Fibroblast of peridontal ligament (primary cell): Measurements from ENCODE around the gene LRRC4B.
"Not testable (repeated sequence)": the region's sequence is repeated elsewhere in the genome, so short reads cannot be mapped to it uniquely, and the experiment has no call there.

ENCODE experiments used
- DNase-seq: peaks from one replicate; pipeline ENCODE4 v3.0.0-alpha.2; 2010; ENCODE audit errors: extremely low read depth

LRRC4B gene

DNA sequence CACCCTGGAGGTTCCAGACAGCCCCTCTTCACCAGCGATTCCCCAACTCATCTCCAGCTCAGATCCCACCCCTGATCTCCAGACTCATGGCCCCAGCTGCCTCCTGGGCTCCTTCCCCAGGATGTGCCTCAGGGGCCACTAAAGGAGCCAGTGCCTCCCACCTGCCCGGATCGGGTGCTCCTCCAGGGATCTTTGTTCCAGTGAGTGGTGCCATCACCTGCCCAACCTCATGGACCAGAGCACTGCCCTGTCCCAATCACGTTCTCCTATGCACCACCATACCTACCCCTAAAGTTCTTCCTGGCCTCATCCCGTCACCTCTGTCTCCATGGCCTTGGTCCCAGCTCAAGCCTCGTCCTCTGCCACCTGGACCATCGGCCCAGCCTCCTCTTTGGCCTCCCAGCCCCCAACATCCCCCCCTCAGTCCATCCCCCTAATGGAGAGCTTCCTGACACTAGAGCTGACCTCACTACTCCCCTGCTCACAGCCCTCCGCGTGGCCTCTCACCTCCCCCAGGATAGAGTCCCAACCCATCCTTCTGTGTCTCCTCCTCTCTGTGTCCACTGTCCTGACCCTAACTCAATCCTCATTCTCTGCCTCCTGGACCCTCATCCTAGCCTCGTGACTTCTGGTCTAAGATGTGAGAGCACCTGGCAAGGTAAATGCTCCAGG, 82.8 kb downstream of the LRRC4B start:
- DNase-seq: no peak

DNA sequence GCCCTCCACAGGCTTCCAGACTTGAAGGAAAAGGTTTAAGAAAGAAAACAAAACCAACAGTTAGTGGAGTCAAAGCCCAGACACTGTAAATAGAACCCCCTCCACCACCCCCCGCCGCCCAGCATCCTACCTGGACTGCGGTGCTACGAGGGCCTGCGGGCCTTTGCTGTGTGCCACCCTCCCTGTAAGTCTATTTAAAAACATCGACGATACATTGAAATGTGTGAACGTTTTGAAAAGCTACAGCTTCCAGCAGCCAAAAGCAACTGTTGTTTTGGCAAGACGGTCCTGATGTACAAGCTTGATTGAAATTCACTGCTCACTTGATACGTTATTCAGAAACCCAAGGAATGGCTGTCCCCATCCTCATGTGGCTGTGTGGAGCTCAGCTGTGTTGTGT, 85.3 kb downstream of the LRRC4B start:
- DNase-seq: no peak

DNA sequence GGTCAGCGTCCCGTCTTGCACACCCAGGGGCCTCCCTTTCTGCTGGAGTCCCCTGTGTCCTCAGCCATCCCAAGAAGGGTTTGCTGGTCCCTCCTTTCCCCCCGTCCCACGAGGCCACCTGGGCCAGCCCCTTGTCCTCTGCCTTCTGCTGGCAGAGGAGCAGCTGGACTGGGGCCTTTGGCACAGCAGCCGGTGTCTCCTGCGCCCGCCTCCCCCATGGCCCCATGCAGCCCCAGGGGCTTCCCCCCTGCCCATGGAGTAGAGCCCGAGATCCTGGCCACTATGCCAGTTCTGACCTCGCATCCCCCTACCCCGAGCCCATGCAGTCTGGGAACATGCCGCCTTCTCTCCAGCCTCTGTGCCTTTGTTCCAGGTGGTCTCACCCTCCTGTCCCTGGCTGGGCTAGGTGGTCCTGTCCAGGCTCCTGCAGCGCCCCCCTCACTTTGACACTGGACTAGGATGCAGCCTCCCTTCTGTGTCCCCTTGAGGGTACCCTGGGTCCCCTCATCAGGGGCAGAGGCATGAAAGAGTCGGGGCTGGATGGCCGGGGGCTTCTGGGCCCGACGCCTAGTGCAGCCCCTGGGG, 85.9 kb downstream of the LRRC4B start:
- no peak for DNase-seq

DNA sequence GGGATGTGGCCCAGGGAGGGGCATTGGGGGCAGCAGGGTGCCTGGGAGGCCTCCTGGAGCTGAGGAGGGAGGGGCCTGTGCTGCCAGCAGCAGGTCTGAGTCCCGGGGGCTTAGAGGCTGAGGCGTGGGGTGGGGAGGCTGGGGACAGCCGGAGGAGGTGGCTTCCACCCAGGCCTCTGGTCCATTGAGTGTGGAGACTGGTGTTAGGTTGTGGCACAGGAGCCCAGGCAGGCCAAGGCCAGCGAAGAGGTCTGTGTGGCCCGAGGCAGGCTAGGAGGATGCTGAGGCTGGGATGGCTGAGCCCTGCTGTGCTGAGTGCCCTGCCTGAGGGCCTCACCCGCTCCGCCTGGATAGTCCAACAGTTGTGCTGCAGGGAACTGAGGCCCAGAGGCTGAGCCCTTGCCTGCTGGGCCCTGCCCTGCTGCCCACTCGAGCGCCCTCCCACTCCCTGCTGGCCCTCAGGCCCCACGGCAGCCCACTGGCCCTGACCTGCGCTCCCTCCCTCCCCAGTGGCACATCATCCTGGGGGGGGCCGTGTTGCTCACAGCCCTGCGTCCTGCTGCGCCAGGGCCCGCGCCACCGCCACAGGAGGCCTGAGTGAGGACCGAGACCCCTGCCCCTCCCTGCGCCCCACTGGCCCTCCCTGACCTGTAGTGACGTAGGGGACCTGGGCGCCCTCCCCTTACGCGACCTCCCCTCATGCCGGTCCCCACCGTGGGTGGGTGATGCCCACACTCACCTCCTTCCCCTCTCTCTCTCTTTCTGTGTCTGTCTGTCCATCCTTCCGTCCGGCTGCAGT, 86.7 kb downstream of the LRRC4B start:
- DNase-seq: no peak

DNA sequence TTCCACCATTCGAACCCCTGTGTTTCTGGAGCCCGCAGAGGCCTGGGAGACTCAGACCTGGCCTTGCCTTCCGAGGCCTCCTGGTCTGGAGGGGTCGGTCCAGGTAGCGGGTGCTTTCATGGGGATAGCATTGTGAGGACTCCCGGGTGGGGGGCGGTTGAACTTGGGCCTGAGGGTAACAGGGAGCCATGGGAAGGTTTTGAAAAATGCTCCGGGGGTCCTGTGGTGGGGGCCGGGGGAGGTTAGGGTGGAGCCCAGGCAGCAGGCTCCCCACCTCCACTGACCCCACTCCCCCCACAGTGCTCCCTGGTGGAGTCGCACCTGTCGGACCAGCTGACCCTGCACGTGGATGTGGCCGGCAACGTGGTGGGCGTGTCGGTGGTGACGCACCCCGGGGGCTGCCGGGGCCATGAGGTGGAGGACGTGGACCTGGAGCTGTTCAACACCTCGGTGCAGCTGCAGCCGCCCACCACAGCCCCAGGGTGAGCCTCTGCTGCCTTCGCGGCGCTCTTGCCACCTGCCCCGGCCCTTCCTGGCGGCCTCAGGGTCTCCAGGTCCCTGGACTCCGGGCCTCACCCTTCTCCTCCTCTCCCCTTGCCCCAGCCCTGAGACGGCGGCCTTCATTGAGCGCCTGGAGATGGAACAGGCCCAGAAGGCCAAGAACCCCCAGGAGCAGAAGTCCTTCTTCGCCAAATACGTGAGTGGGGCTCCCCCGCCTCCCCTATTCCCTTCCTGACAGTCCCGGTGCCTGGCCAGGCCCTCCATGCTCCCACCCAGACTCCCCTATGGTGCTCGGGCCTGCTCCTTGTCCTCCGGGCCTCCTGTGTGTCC, 87.7 kb downstream of the LRRC4B start:
- DNase-seq: no peak

DNA sequence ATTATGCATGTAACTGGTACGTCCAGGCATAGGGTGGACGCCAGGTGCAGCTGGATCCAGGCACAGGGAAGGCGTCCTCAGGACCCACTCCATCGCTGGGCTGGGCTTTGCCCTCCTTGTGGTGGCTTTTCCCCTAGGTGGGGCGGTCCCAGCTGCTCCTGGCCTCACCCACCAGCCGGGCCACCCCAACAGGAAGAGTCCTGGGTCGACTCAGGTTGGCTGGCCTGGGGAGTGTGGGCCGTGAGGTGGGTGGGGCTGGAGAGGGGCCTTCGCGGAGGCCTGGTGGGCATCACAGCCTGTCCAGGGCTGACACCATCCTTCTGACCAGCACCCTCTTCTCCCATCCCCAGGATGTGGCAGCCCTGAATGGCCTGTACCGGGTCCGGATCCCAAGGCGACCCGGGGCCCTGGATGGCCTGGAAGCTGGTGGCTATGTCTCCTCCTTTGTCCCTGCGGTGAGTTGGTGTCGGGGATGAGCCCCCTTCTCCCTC, 88.4 kb downstream of the LRRC4B start:
- no peak for DNase-seq

DNA sequence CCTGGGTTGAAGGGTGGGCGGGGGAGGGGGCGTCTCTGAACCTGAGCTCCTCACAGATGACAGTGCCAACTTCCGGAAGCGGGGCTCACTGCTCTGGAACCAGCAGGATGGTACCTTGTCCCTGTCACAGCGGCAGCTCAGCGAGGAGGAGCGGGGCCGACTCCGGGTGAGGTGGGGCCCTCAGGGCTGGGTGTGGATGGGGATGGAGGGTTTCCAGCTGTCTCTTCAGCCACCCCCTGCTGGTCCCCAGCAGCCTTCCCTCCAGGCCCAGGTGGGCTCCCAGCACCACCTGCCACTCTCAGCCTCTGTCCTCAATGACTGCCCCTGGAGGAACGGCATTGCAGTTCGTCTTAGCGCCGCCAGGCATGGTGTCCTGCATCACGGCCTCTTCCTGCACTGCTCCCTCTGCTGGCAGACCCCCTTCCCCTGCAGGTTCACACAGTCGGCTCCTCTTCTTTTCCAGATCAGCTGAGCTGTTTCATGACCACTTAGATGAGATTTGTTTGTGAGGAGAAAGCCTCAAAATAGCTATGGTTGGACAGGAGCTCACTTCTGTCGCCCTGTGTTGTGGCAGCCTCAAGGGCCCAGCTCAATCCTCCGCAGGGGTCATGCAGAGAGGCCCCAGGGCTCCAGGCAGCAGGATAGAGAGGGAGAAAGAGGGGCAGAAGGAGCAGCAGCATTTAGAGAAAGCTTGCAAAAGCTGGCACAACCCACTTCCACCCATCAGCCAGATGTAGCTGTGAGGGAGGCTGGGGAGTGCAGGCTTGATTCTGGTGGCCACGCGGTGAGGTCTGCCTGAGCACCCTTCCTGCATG, 89.1 kb downstream of the LRRC4B start:
- peak; percentile 22 for DNase-seq

DNA sequence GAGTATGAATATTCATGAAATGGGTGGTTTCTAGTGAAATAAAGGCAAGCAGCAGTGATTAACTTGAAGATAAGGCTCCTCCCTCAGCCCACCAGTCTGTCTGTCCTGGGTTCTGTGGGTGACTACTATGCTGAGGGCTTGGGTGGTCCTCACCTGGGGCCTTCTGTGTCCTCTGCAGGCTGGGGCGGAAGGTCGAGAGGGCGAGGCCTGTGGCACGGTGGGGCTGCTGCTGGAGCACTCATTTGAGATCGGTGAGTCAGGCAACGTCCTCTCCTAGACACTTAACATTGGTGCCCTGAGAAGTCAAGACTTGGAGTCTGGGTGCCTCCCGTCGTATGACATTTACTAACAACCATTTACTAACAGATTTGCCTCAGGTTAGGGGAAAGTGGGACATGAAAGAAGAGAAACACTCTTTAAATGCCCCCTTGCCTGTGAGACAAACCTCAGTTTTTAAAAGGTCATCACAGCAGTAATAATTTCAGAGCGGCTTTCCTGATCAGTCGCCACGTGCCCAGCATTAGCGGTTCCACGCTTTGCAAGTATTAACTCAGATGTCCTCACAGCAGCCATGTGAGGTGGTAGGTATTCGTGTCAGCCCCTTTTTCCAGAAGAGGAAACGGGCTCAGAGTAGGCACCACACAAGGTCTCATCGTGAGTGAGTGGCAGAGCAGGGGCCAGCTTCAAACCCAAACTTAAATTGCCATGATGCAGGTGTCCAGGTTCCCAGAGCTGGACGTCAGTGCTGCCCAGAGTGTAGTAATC, 90.3 kb downstream of the LRRC4B start:
- no peak for DNase-seq

DNA sequence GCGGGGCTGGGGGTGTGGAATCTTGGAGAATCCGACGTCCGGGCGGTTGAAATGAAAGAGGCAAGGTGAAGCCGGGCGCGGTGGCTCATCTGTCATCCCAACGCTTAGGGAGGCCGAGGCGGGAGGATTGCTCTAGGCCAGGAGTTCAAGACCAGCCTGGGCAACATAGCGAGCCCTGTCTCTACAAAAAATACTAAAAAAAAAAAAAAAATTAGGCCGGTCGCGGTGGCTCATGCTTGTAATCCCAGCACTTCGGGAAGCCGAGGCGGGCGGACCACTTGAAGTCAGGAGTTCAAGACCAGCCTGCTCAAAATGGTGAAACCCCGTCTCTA, 91.4 kb downstream of the LRRC4B start:
- DNase-seq: no peak

DNA sequence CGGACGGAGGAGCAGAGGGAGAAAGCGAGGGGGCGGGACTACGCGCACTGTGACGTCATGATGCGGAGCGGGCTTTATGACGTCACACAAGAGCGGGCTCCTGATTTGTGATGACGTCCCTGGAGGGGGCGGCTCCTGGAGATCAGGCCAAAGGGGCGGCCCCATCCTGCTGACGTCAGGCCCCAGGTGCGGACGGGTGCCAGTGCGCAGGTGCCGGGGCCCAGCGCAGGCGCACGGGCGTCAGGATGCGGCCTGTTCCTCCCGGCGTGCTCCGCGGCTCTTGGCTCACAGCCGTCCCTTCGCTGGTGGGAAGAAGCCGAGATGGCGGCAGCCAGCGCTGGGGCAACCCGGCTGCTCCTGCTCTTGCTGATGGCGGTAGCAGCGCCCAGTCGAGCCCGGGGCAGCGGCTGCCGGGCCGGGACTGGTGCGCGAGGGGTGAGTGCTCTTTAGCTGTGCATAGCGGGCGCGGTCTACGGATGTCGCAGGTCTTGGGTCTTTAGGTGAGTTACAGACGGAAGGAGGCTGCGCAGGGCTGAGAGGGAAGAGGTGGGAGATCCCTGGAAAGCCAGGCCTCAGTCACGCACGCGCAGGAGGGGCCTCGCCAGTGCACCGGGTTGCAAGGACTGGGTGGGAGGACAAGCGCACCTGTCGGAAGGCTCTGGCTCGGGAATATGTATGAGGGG, 91.9 kb downstream of the LRRC4B start, which contains the start of the genes EMC10 and GARIN5A:
Gene EMC10, plus strand, starts transcription at position 284 of the 683 bp plus-strand sequence. Its CDS starts 38 bp downstream, at position 322.
Gene GARIN5A, minus strand, starts transcription at position 625 of the 683 bp plus-strand sequence. Its CDS starts 460 bp downstream, at position 165.
- DNase-seq: peak; percentile 88

DNA sequence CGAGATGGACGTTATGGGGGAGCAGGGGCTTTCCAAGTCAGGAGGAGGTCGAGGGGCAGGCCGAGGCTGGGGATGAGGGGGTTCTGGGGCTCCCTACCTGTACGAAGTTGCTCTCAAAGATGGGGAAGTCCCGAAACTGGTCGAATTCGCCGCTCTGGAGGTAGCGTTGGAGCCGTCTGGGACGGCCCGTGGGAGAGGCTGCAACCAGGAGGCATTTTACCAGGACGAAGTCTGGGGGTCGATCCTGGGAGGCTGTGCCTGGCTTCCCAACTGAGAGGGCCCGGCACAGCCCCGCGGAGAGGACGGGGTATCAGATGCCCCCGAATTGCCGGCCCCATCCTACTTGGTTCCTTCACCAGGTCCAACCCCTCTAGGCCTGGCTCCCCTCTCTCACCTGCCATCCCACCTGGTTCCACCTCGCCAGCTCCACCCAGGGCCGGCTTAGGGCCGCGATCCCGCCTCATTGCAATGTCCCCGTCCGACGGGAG, 92.5 kb downstream of the LRRC4B start:
- no peak for DNase-seq

DNA sequence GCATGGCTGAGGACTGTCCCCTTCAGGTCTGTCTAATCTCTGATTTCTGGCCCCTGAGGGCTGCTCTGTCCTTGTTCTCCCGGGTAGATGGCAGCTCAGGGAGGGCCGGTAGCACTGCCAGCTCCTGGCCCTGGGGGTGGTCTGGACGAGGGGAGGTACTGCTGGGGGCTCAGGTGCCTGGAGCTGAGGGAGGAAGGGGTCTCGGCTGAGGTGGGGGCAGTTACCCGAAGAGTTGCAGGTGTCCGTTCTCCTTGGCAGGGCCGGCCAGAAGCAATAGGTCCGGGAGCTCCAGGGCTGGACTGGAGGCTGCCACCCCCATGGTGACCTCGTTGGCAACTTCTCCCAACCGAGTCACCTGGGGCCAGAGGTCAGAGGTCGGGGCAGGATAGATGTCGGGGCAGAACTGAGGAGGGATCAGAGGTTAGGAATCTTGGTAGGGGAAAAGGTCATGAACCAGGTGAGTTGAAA, 93.1 kb downstream of the LRRC4B start:
- DNase-seq: no peak

DNA sequence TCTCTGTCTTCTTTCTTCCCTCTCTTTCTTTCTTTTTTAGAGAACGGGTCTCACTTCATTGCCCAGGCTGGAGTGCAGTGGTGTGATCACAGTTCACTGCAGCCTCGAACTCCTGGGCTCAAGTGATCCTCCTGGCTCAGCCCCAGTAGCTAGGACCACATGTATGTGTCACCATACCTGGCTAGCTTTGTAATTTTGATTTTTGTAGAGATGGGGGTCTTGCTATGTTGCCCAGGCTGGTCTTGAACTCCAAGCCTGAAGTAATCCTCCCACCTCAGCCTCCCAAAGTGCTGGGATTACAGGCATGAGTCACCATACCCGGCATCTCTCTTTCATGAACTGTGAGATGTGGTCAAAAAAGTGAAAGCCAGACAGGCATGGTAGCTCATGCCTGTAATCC, 94.9 kb downstream of the LRRC4B start:
- not testable (repeated sequence) for DNase-seq

DNA sequence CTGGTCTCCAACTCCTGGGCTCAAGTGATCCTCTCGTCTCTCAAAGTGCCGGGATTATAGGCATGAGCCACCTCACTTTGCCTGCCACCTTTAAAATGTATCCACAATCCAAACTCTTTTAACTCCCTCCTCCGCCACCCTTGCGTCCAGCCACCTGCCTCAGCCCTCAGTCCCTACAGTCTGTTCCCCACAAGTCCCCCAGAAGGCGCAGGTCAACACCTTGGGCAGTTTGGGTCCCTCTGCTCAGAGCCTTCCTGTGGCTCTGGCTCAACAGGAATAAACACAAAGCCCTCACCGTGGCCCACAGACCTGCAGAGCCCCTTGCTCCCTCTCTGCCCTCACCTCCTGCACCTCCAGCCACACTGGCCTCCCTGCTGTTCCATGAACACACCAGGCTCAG, 99.4 kb downstream of the LRRC4B start:
- DNase-seq: no peak

DNA sequence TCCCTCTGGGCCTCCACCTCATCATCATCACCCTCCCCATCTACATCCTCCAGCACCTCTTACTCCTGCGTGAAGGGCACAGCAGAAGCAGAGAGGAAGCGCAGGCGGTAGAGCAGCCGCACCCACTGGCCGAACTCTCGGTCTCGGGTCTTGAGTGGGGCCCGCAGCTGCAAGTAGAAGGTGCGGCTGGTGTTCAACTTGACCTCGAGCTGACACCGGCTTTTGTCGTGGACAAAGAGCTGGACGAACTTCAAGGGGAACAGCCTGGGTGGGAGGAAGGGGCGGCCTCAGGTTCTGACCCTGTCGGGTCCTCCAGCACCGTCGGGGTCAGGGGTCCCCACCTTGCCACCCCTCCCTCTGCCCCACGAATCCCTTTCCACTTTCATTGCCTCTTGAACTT, 100.7 kb downstream of the LRRC4B start:
- DNase-seq: no peak
